ENCODE results near the gene CBX8.

Gene CBX8

DNA sequence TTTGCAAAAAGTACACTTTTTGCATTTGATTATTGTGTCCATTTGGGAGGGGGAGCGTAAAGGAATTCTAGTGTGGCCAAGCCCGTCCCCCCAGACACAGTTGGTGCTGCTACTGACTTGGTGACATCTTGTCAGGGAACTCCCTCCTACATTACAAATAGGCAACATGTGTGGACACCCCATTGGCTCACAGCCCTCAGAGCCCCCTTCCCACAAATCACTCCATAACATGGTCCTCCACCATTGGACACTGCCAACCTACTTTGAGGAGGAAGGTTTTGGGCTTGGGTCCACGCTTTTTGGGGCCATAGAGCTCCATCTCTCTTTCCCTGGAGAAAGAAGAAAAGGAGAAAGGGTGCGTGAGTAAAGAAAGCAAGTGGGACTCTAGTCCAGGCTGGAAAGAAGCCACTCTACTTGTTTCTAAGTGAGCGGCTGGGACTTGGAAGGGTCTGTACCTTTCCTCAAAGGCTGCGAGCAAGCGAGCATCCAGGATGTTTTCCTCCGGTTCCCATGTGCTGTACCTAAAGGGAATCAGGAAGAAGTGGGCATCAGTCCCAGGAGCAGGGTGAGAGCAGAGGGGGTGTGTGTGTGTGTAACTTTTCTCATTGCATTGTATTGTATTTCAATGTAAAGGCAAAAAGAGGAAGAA lies 958 bp downstream of the CBX8 start:
- Histone ChIP-seq H3K4me2 (ENCODE audit: insufficient read depth, low read length) (peak overlapping the region; percentile 91), H3K9ac (ENCODE audit: low read depth, low read length) (peak overlapping the region; percentile 80), H4K20me1 (ENCODE audit: insufficient read depth, low read length) (peaks cover 26% of the 10 kb centered on the region), H3K4me3 (ENCODE audit: low read depth in 1 of 2, low read length in 2 of 2) (peak overlapping the region; percentile 60 to 83), H2AFZ (ENCODE audit: low read depth, low read length) (0 out of 2 replicates have a peak overlapping the region, but pooled peaks have one; percentile 74), H3K27me3 (ENCODE audit: insufficient read depth, low read length, poor library complexity) (peaks cover 32% of the 10 kb centered on the region), H3K36me3 (ENCODE audit: insufficient read depth, low read length) (peaks cover 23% of the 10 kb centered on the region), H3K79me2 (ENCODE audit: insufficient read depth, low read length) (peaks cover 25% of the 10 kb centered on the region), H3K4me1 (ENCODE audit: insufficient read depth, low read length) (peaks cover 49% of the 10 kb centered on the region), H3K27ac (ENCODE audit: low read length) (peak overlapping the region; percentile 85), H3K9me3 (ENCODE audit: insufficient read depth, low read length, severe bottlenecking) (no peaks in the 10 kb centered on the region)
- TF ChIP-seq EZH2 (IDR thresholded peaks at IDR 0.05; ENCODE audit: borderline replicate concordance, low read depth, low read length, severe bottlenecking) = no peak
- TF ChIP-seq, protein P1, sequence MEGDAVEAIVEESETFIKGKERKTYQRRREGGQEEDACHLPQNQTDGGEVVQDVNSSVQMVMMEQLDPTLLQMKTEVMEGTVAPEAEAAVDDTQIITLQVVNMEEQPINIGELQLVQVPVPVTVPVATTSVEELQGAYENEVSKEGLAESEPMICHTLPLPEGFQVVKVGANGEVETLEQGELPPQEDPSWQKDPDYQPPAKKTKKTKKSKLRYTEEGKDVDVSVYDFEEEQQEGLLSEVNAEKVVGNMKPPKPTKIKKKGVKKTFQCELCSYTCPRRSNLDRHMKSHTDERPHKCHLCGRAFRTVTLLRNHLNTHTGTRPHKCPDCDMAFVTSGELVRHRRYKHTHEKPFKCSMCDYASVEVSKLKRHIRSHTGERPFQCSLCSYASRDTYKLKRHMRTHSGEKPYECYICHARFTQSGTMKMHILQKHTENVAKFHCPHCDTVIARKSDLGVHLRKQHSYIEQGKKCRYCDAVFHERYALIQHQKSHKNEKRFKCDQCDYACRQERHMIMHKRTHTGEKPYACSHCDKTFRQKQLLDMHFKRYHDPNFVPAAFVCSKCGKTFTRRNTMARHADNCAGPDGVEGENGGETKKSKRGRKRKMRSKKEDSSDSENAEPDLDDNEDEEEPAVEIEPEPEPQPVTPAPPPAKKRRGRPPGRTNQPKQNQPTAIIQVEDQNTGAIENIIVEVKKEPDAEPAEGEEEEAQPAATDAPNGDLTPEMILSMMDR (IDR thresholded peaks at IDR 0.05; ENCODE audit: borderline replicate concordance, extremely low read depth, low read length, poor library complexity, severe bottlenecking) = no peak
- DNase-seq = no peak
- ATAC-seq (ENCODE audit: insufficient read depth, low read depth) = no peak

GRCh38 chr17:79794659-79795511 lies 2.0 kb downstream of the CBX8 start:
- peak overlapping the region; percentile 21 for H3K4me2 ChIP-seq (ENCODE audit: insufficient read depth, low read length)
- no peaks in the 10 kb centered on the region for H3K9me3 ChIP-seq (ENCODE audit: insufficient read depth, low read length, severe bottlenecking)
- H3K36me3 ChIP-seq (ENCODE audit: insufficient read depth, low read length) = peaks cover 23% of the 10 kb centered on the region
- H4K20me1 ChIP-seq (ENCODE audit: insufficient read depth, low read length) = peaks cover 26% of the 10 kb centered on the region
- no peak overlapping the region for H3K4me3 ChIP-seq (ENCODE audit: low read depth in 1 of 2, low read length in 2 of 2)
- H3K79me2 ChIP-seq (ENCODE audit: insufficient read depth, low read length) = peaks cover 25% of the 10 kb centered on the region
- H2AFZ ChIP-seq (ENCODE audit: low read depth, low read length) = no peak overlapping the region
- H3K27me3 ChIP-seq (ENCODE audit: insufficient read depth, low read length, poor library complexity) = peaks cover 23% of the 10 kb centered on the region
- peak overlapping the region; percentile 24; the same call in 1 of the 2 replicates for H3K9ac ChIP-seq (ENCODE audit: low read depth, low read length)
- TF ChIP-seq, protein P1 (IDR thresholded peaks at IDR 0.05; ENCODE audit: borderline replicate concordance, extremely low read depth, low read length, poor library complexity, severe bottlenecking) = no peak
- TF ChIP-seq EZH2 (IDR thresholded peaks at IDR 0.05; ENCODE audit: borderline replicate concordance, low read depth, low read length, severe bottlenecking) = no peak
- DNase-seq = no peak
- peaks cover 39% of the 10 kb centered on the region for H3K4me1 ChIP-seq (ENCODE audit: insufficient read depth, low read length)
- ATAC-seq (ENCODE audit: insufficient read depth, low read depth) = no peak
- H3K27ac ChIP-seq (ENCODE audit: low read length) = no peak overlapping the region; the same call in 1 of the 2 replicates

DNA sequence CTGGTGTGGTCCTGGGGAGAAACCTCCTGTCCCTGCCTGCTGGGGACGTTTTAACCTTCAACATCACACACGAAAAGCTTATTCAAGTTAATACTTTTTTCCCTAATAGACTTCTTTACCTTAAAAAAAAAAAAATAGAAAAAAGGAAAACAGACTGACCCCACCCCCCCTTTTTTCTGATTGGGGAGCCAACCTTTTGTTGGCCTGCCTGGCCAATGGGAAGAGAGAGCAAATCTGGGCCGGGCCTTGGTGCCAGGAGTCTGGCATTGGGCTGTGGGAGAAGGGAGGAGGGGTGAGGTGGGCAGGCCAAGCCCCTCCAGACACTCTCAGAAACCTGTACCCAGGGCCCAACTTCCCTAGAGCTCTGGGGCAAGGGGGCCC lies 3.0 kb downstream of the CBX8 start:
- Histone ChIP-seq H3K27ac (ENCODE audit: low read length) (no peak overlapping the region), H3K79me2 (ENCODE audit: insufficient read depth, low read length) (peaks cover 25% of the 10 kb centered on the region), H3K4me3 (ENCODE audit: low read depth in 1 of 2, low read length in 2 of 2) (no peak overlapping the region), H3K4me1 (ENCODE audit: insufficient read depth, low read length) (peaks cover 30% of the 10 kb centered on the region), H3K9me3 (ENCODE audit: insufficient read depth, low read length, severe bottlenecking) (no peaks in the 10 kb centered on the region), H4K20me1 (ENCODE audit: insufficient read depth, low read length) (peaks cover 26% of the 10 kb centered on the region), H2AFZ (ENCODE audit: low read depth, low read length) (no peak overlapping the region), H3K27me3 (ENCODE audit: insufficient read depth, low read length, poor library complexity) (peaks cover 13% of the 10 kb centered on the region), H3K36me3 (ENCODE audit: insufficient read depth, low read length) (peaks cover 23% of the 10 kb centered on the region), H3K9ac (ENCODE audit: low read depth, low read length) (no peak overlapping the region), H3K4me2 (ENCODE audit: insufficient read depth, low read length) (no peak overlapping the region; the same call in 1 of the 2 replicates)
- DNase-seq (no peak), ATAC-seq (ENCODE audit: insufficient read depth, low read depth) (no peak)
- no peak for TF ChIP-seq EZH2 (IDR thresholded peaks at IDR 0.05; ENCODE audit: borderline replicate concordance, low read depth, low read length, severe bottlenecking)
- TF ChIP-seq, protein P1 (IDR thresholded peaks at IDR 0.05; ENCODE audit: borderline replicate concordance, extremely low read depth, low read length, poor library complexity, severe bottlenecking) = no peak

All from DND-41 (cell line).